Tibial artery (tissue), 4 donors: ENCODE measurements around the gene BTBD19.

ENCODE experiments used
- DNase-seq, 2 donors: peaks; one replicate each; pipeline ENCODE4 v3.0.0-alpha.2; 2019
- H3K27ac ChIP-seq, 2 donors: fragments of 200-600 bp; sonication (generic) in 1 of 2; 1 replicate in 1 of 2; 2 replicates in 1 of 2; pipeline ENCODE4 v1.5.1; 2018 to 2019; ENCODE audit warnings: mild to moderate bottlenecking in 1 of 2
- H3K27me3 ChIP-seq, 2 donors: fragments of 200-600 bp; sonication (generic) in 1 of 2; one replicate each; pipeline versions ENCODE4 v1.5.1 to v1.6.0; 2016 to 2019
- H3K36me3 ChIP-seq, 3 donors: fragments of 200-600 bp; sonication (generic) in 2 of 3; one replicate each; pipeline ENCODE4 v1.5.1; 2016 to 2019; ENCODE audit warnings: mild to moderate bottlenecking in 2 of 3
- H3K4me1 ChIP-seq, 4 donors: fragments of 200-600 bp; sonication (generic) in 2 of 4; 1 replicate in 3 of 4; 2 replicates in 1 of 4; pipeline ENCODE4 v1.5.1; 2016 to 2019
- H3K4me3 ChIP-seq, 2 donors: fragments of 200-600 bp; sonication (generic) in 1 of 2; 1 replicate in 1 of 2; 2 replicates in 1 of 2; pipeline ENCODE4 v1.5.1; 2018 to 2019; ENCODE audit warnings: mild to moderate bottlenecking in 2 of 2
- H3K9me3 ChIP-seq, 3 donors: fragments of 200-600 bp; sonication (generic) in 1 of 3; one replicate each; pipeline ENCODE4 v1.5.1; 2016 to 2019
- CTCF ChIP-seq, 2 experiments: fragments of 200-600 bp in 1 of 2; fragments of 450-650 bp in 1 of 2; IDR thresholded peaks; one replicate each; pipeline ENCODE4 v1.5.1; 2017 to 2019; ENCODE audit warnings: antibody characterized with exemption in 2 of 2, mild to moderate bottlenecking in 1 of 2, moderate library complexity in 1 of 2
- intact Hi-C: fragments of 100-400 bp; cut with DNase I; formaldehyde crosslinking; loops from one replicate; pipeline ENCODE4 v1.15.0; 2023; ENCODE audit warnings: low total_unique reads

Gene BTBD19

DNA sequence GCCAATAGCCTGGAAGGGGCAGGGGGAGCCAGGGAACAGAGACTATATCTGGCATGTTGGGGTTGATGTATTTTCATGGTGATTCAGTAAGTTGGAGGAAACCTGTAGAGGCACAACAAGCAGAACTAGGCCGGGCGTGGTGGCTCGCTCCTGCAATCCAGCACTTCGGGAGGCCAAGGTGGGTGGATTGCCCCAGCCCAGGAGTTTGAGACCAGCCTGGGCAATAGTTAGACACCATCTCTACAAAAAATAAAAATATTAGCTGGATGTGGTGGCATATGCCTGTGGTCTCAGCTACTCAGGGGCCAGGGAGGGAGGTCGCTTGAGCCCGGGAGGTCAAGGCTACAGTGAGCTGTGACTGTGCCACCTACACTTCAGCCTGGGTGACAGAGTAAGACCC lies 44.9 kb downstream of the BTBD19 start:
- Histone ChIP-seq H3K4me1 (peaks cover 0 to 4% (median 0%) of the 10 kb centered on the region in 4 donors), H3K4me3 (no peak overlapping the region), H3K27me3 (no peaks in the 10 kb centered on the region), H3K27ac (no peak overlapping the region), H3K9me3 (no peaks in the 10 kb centered on the region), H3K36me3 (peaks cover 5 to 37% (median 12%) of the 10 kb centered on the region in 3 donors)
- DNase-seq, result no peak
- no peak for TF ChIP-seq CTCF (IDR thresholded peaks at IDR 0.05)
- intact Hi-C loops, result no loop called here

DNA sequence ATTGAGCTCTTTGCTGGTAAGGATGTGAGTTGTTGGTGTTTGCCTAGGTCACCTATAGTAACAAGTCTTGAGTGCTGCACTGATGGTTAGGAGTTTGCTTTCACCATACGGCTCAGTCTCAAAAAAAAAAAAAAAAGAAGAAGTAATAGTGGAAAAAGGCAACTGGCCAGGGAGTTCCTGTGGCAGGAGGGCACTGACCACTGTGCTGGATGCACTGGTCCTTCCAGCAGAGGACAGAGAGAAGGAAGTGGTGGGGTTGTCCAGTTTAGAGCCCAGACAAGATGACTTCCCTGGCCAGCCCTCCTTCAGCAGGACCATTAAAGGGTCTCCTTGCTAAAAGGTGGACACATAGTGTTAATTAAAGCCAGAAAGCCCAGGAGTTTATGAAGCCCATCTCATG lies 46.6 kb downstream of the BTBD19 start:
- H3K4me1 ChIP-seq, result peaks cover 0 to 1% (median 0%) of the 10 kb centered on the region in 4 donors
- DNase-seq, result no peak
- no peak overlapping the region for H3K4me3 ChIP-seq
- peaks cover 5 to 41% (median 12%) of the 10 kb centered on the region in 3 donors for H3K36me3 ChIP-seq
- intact Hi-C loops, result no loop called here
- no peaks in the 10 kb centered on the region for H3K27me3 ChIP-seq
- no peak for TF ChIP-seq CTCF (IDR thresholded peaks at IDR 0.05)
- no peaks in the 10 kb centered on the region for H3K9me3 ChIP-seq
- no peak overlapping the region for H3K27ac ChIP-seq

DNA sequence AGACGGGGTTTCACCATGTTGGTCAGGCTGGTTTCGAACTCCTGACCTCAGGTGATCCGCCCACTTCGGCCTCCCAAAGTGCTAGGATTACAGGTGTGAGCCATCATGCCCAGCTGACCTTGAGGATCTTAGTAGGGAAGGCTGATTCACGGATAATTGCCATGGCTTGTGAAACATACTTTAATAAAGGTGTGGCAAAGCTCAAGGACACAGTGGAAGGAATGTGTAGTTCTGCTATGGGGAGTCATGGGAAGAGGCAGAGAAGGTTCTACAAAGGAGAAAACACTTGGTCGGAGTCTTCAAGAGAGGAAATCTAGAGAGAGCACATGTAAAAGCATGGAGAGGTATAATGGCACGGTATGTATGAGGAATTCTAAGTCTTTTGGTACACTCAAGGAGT lies 47.4 kb downstream of the BTBD19 start:
- peaks cover 5 to 33% (median 12%) of the 10 kb centered on the region in 3 donors for H3K36me3 ChIP-seq
- no peak for DNase-seq
- H3K9me3 ChIP-seq, result no peaks in the 10 kb centered on the region
- TF ChIP-seq CTCF (IDR thresholded peaks at IDR 0.05), result no peak
- H3K4me3 ChIP-seq, result no peak overlapping the region
- intact Hi-C loops, result no loop called here
- H3K4me1 ChIP-seq, result no peaks in the 10 kb centered on the region
- H3K27me3 ChIP-seq, result no peaks in the 10 kb centered on the region
- no peak overlapping the region for H3K27ac ChIP-seq

DNA sequence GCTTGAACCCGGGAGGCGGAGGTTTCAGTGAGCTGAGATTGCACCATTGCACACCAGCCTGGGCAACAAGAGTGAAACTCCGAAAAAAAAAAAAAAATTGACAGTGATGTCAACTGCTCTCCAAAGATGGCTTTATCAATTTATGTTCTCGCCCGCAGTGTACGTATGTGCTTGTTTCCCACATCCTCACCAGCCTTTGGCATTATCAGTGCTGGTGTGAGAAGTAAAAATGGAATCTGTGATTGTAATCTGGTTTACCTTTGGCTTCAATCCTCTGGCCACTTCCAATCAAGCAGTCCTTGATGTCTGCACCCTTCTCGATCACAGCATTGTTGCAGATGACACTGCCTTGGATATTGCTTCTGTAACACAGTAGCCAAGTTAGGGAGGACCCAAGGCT lies 49.1 kb downstream of the BTBD19 start:
- intact Hi-C loops, result no loop called here
- Histone ChIP-seq H3K4me3 (no peak overlapping the region), H3K36me3 (peaks cover 5 to 32% (median 12%) of the 10 kb centered on the region in 3 donors), H3K27me3 (no peaks in the 10 kb centered on the region), H3K9me3 (no peaks in the 10 kb centered on the region), H3K27ac (no peak overlapping the region), H3K4me1 (peaks cover 0 to 5% (median 0%) of the 10 kb centered on the region in 4 donors)
- no peak for TF ChIP-seq CTCF (IDR thresholded peaks at IDR 0.05)
- DNase-seq, result no peak

GRCh38 chr1:44860331-44860730 lies 52.0 kb downstream of the BTBD19 start:
- intact Hi-C loops, result no loop called here
- Histone ChIP-seq H3K9me3 (no peaks in the 10 kb centered on the region), H3K27ac (no peak overlapping the region), H3K27me3 (no peaks in the 10 kb centered on the region), H3K4me3 (no peak overlapping the region), H3K4me1 (peaks cover 0 to 5% (median 0%) of the 10 kb centered on the region in 4 donors), H3K36me3 (peaks cover 0 to 52% (median 12%) of the 10 kb centered on the region in 3 donors)
- no peak for TF ChIP-seq CTCF (IDR thresholded peaks at IDR 0.05)
- DNase-seq, result no peak

DNA sequence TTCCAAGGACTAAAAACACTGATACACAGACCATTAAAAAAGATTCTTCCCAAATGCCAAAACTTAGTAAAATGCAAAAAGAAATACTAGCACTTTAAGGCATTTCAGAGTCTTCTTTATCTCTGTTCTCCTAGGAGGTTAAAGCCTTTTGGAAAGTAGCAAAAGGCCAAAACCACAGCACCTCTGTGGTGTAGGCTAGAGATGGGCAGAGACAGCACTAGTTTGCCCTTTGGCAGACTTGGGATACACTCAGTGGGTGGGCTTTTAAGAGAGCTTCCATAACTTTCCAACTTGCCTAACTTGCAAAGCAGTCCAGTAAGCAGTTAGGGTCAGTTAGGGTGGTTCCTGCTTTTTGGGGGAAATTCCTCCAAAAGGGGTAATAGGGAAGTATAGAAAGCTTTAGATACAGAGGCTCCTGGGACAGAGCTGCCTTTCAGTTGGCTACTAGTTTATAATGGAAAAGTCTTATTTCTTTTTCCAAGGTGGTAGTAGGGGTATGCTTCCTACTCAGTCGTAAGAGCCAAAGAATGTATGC lies 52.6 kb downstream of the BTBD19 start:
- H3K36me3 ChIP-seq, result peaks cover 0 to 46% (median 12%) of the 10 kb centered on the region in 3 donors
- H3K4me3 ChIP-seq, result no peak overlapping the region
- no peaks in the 10 kb centered on the region for H3K27me3 ChIP-seq
- no peaks in the 10 kb centered on the region for H3K9me3 ChIP-seq
- intact Hi-C loops, result no loop called here
- DNase-seq, result no peak
- no peak overlapping the region for H3K27ac ChIP-seq
- TF ChIP-seq CTCF (IDR thresholded peaks at IDR 0.05), result no peak
- peaks cover 0 to 5% (median 0%) of the 10 kb centered on the region in 4 donors for H3K4me1 ChIP-seq
